CD4-positive, CD25-positive, alpha-beta regulatory T cell (primary cell): ENCODE measurements around the gene CLIP4. TPM values are rescaled to one million over a fixed set of nuclear protein-coding genes. Genes with fewer than 3 reads are reported as not detected.

Experiments used
- ATAC-seq, 2 donors: fragments of 150-1000 bp; cut with Tn5 transposase; one replicate each; pipeline ENCODE4 v1.10.0; 2021; ENCODE audit warnings: low read depth in 2 of 2, moderate number of reproducible peaks in 2 of 2, moderate library complexity in 1 of 2
- DNase-seq, 3 donors: peaks; one replicate each; pipeline versions ENCODE4 v3.0.0 to v3.0.0-alpha.2; 2012 to 2022; ENCODE audit warnings: mixed read lengths in 1 of 3
- H3K27ac ChIP-seq: one replicate; pipeline ENCODE4 v1.7.0; 2013; ENCODE audit warnings: mild to moderate bottlenecking, low read length; ENCODE audit not compliant: insufficient read depth, poor library complexity, severe bottlenecking
- H3K27me3 ChIP-seq: one replicate; pipeline ENCODE4 v1.7.0; 2013; ENCODE audit warnings: low read length; ENCODE audit not compliant: control insufficient read depth, insufficient read depth
- H3K36me3 ChIP-seq: one replicate; pipeline ENCODE4 v1.7.0; 2013; ENCODE audit warnings: mild to moderate bottlenecking, low read length, moderate library complexity; ENCODE audit not compliant: control insufficient read depth, insufficient read depth
- H3K4me1 ChIP-seq: 2 replicates; pipeline ENCODE4 v1.7.0; 2013; ENCODE audit warnings: mild to moderate bottlenecking, low read length; ENCODE audit not compliant: insufficient read depth, control insufficient read depth, poor library complexity, severe bottlenecking
- H3K4me3 ChIP-seq: one replicate; pipeline ENCODE4 v1.7.0; 2013; ENCODE audit warnings: low read depth, mild to moderate bottlenecking, low read length, moderate library complexity
- H3K9me3 ChIP-seq, 2 experiments: 1 replicate in 1 of 2; 2 replicates in 1 of 2; pipeline ENCODE4 v1.7.0; 2013; ENCODE audit warnings: low read length in 2 of 2, mild to moderate bottlenecking in 1 of 2, moderate library complexity in 1 of 2; ENCODE audit not compliant: control insufficient read depth in 2 of 2
- H3K27ac Mint-ChIP-seq, 3 donors: one replicate each; pipeline ENCODE4 v1.8.0; 2020 to 2022; ENCODE audit warnings: mild to moderate bottlenecking in 3 of 3, mixed read lengths in 3 of 3, moderate library complexity in 2 of 3
- H3K27me3 Mint-ChIP-seq: one replicate; pipeline ENCODE4 v1.8.0; 2022; ENCODE audit warnings: mild to moderate bottlenecking, mixed read lengths
- H3K36me3 Mint-ChIP-seq: one replicate; pipeline ENCODE4 v1.8.0; 2020; ENCODE audit warnings: mixed read lengths
- H3K4me1 Mint-ChIP-seq, 4 donors: one replicate each; pipeline ENCODE4 v1.8.0; 2020 to 2022; ENCODE audit warnings: mixed read lengths in 4 of 4, mild to moderate bottlenecking in 1 of 4
- H3K4me3 Mint-ChIP-seq, 4 donors: one replicate each; pipeline ENCODE4 v1.8.0; 2020 to 2022; ENCODE audit warnings: mild to moderate bottlenecking in 4 of 4, mixed read lengths in 4 of 4, moderate library complexity in 3 of 4
- H3K9me3 Mint-ChIP-seq, 7 donors: one replicate each; pipeline ENCODE4 v1.8.0; 2020 to 2022; ENCODE audit warnings: mixed read lengths in 7 of 7, mild to moderate bottlenecking in 3 of 7, moderate library complexity in 2 of 7
- polyA plus RNA-seq, 4 donors: library from polyadenylated mRNA; unstranded; fragments of 300-500 nt; fragmentation: Illumina TruSeq; gene quantifications; one replicate each; pipeline ENCODE4 v1.2.3, GENCODE V29; 2021
- total RNA-seq: library from RNA; stranded (reverse); gene quantifications from one replicate; pipeline ENCODE4 v1.2.3, GENCODE V29; 2022

Gene CLIP4, protein sequence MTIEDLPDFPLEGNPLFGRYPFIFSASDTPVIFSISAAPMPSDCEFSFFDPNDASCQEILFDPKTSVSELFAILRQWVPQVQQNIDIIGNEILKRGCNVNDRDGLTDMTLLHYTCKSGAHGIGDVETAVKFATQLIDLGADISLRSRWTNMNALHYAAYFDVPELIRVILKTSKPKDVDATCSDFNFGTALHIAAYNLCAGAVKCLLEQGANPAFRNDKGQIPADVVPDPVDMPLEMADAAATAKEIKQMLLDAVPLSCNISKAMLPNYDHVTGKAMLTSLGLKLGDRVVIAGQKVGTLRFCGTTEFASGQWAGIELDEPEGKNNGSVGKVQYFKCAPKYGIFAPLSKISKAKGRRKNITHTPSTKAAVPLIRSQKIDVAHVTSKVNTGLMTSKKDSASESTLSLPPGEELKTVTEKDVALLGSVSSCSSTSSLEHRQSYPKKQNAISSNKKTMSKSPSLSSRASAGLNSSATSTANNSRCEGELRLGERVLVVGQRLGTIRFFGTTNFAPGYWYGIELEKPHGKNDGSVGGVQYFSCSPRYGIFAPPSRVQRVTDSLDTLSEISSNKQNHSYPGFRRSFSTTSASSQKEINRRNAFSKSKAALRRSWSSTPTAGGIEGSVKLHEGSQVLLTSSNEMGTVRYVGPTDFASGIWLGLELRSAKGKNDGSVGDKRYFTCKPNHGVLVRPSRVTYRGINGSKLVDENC
- total RNA-seq (37.7 TPM), polyA plus RNA-seq (10 to 100 TPM; 13.5 to 22.5 (median 16.9) TPM)

- Histone ChIP-seq H3K36me3 (no peaks in the 10 kb centered on the region), H3K27me3 (no peaks in the 10 kb centered on the region), H3K27ac (peak within 1 kb of the TSS; percentile 65), H3K9me3 (no peaks in the 10 kb centered on the region), H3K4me3 (peak within 1 kb of the TSS; percentile 98), H3K4me1 (peaks cover 27% of the 10 kb centered on the region)
- peak; percentile 77 to 81 for ATAC-seq
- peak within 1 kb of the TSS; percentile 92 to 97 (median 95) for H3K4me3 Mint-ChIP-seq
- DNase-seq, result peak; percentile 56 to 68 (median 60)
- H3K27ac Mint-ChIP-seq, result peak within 1 kb of the TSS; percentile 95 to 97 (median 97)
- peaks cover 3% of the 10 kb centered on the region for H3K36me3 Mint-ChIP-seq
- peaks cover 14 to 54% (median 37%) of the 10 kb centered on the region in 4 donors for H3K4me1 Mint-ChIP-seq
- H3K9me3 Mint-ChIP-seq, result no peaks in the 10 kb centered on the region
- peaks cover 9% of the 10 kb centered on the region for H3K27me3 Mint-ChIP-seq
Observed at GRCh38 chr2:29114946-29115609, at the start of gene CLIP4. Gene CLIP4, plus strand, starts transcription at chr2:29115415. Its CDS starts 5,974 bp downstream, at chr2:29121389.

- Histone ChIP-seq H3K27me3 (no peaks in the 10 kb centered on the region), H3K9me3 (no peaks in the 10 kb centered on the region), H3K4me1 (no peaks in the 10 kb centered on the region), H3K27ac (no peak overlapping the region), H3K4me3 (no peak overlapping the region), H3K36me3 (no peaks in the 10 kb centered on the region)
- H3K9me3 Mint-ChIP-seq, result no peaks in the 10 kb centered on the region
- H3K4me3 Mint-ChIP-seq, result no peak overlapping the region
- no peaks in the 10 kb centered on the region for H3K4me1 Mint-ChIP-seq
- no peaks in the 10 kb centered on the region for H3K36me3 Mint-ChIP-seq
- no peak overlapping the region for H3K27ac Mint-ChIP-seq
- no peak for ATAC-seq
- no peak for DNase-seq
- no peaks in the 10 kb centered on the region for H3K27me3 Mint-ChIP-seq
Observed at GRCh38 chr2:29066271-29066860, 48.8 kb upstream of the CLIP4 start.

- Histone ChIP-seq H3K4me3 (no peak overlapping the region), H3K27ac (no peak overlapping the region), H3K36me3 (no peaks in the 10 kb centered on the region), H3K4me1 (no peaks in the 10 kb centered on the region), H3K27me3 (no peaks in the 10 kb centered on the region), H3K9me3 (no peaks in the 10 kb centered on the region)
- DNase-seq (no peak), ATAC-seq (no peak)
- no peaks in the 10 kb centered on the region for H3K4me1 Mint-ChIP-seq
- no peaks in the 10 kb centered on the region for H3K27me3 Mint-ChIP-seq
- H3K36me3 Mint-ChIP-seq, result no peaks in the 10 kb centered on the region
- no peak overlapping the region for H3K27ac Mint-ChIP-seq
- H3K4me3 Mint-ChIP-seq, result no peak overlapping the region
- H3K9me3 Mint-ChIP-seq, result no peaks in the 10 kb centered on the region
Observed at GRCh38 chr2:29066997-29067605, 48.1 kb upstream of the CLIP4 start.

GRCh38 chr2:29068513-29068912, 46.7 kb upstream of the CLIP4 start:
- Histone ChIP-seq H3K36me3 (no peaks in the 10 kb centered on the region), H3K27ac (no peak overlapping the region), H3K4me1 (no peaks in the 10 kb centered on the region), H3K4me3 (no peak overlapping the region), H3K9me3 (no peaks in the 10 kb centered on the region), H3K27me3 (no peaks in the 10 kb centered on the region)
- Mint-ChIP-seq H3K27me3 (no peaks in the 10 kb centered on the region), H3K4me3 (no peak overlapping the region), H3K36me3 (no peaks in the 10 kb centered on the region), H3K27ac (no peak overlapping the region), H3K4me1 (no peaks in the 10 kb centered on the region), H3K9me3 (no peaks in the 10 kb centered on the region)
- ATAC-seq (no peak), DNase-seq (no peak)

- Mint-ChIP-seq H3K27me3 (no peaks in the 10 kb centered on the region), H3K27ac (no peak overlapping the region), H3K36me3 (no peaks in the 10 kb centered on the region), H3K4me3 (no peak overlapping the region), H3K4me1 (no peaks in the 10 kb centered on the region), H3K9me3 (no peaks in the 10 kb centered on the region)
- DNase-seq (no peak), ATAC-seq (no peak)
- Histone ChIP-seq H3K9me3 (no peaks in the 10 kb centered on the region), H3K4me1 (no peaks in the 10 kb centered on the region), H3K36me3 (no peaks in the 10 kb centered on the region), H3K27me3 (no peaks in the 10 kb centered on the region), H3K4me3 (no peak overlapping the region), H3K27ac (no peak overlapping the region)
Observed at GRCh38 chr2:29070526-29070925, 44.7 kb upstream of the CLIP4 start.

GRCh38 chr2:29071032-29071975, 43.9 kb upstream of the CLIP4 start:
- no peaks in the 10 kb centered on the region for H3K4me1 Mint-ChIP-seq
- no peak for DNase-seq
- no peaks in the 10 kb centered on the region for H3K27me3 Mint-ChIP-seq
- H3K27ac ChIP-seq, result no peak overlapping the region
- H3K36me3 Mint-ChIP-seq, result no peaks in the 10 kb centered on the region
- H3K4me3 ChIP-seq, result no peak overlapping the region
- no peaks in the 10 kb centered on the region for H3K4me1 ChIP-seq
- no peaks in the 10 kb centered on the region for H3K27me3 ChIP-seq
- H3K9me3 ChIP-seq, result no peaks in the 10 kb centered on the region
- no peaks in the 10 kb centered on the region for H3K36me3 ChIP-seq
- no peak overlapping the region for H3K4me3 Mint-ChIP-seq
- no peak for ATAC-seq
- no peak overlapping the region for H3K27ac Mint-ChIP-seq
- H3K9me3 Mint-ChIP-seq, result no peaks in the 10 kb centered on the region
